ENCODE measurements around the gene RNF208. TPM values are rescaled to one million over a fixed set of nuclear protein-coding genes. Genes with fewer than 3 reads are reported as not detected.
"Not testable (repeated sequence)": the region's sequence is repeated elsewhere in the genome, so short reads cannot be mapped to it uniquely, and the experiment has no call there.

The RNF208 gene
- total RNA-seq, 2 donors from 2014 or later, result 15.6 to 18.1 TPM

DNA sequence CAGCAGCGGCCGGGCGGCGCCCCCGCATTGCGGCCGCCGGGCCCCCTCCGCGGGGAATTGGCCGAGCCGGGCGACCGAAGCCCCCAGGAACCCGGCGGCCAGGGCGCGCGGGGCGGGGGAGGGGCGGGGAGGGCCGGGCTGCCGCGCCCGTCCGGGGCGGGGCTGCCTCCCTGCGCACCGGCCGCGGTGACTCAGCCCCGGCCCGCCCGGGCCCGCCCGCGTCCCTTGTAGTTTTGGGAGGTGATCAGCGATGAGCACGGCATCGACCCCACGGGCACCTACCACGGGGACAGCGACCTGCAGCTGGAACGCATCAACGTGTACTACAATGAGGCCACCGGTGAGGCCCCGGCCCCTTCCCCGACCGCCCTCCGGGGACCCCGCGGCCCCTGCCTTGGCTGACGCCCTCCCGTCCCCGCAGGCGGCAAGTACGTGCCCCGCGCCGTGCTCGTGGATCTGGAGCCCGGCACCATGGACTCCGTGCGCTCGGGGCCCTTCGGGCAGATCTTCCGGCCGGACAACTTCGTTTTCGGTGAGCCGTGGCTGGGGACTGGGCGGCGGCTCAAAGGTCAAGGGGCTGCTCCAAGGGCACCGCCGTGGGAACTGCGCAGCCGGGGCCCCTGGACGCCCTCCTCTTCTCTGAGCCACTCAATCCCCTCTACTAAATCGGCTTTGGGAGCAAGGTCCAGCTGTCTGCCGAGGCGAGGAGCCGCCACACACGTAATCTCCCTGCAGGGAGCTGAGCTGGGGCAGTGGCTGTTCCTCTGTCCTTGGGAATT lies 19.6 kb upstream of the RNF208 start:
- intact Hi-C loops (cut with DNase I), result no loop called here
- peak; percentile 80 for DNase-seq
- ATAC-seq, result peak; percentile 9 to 25

DNA sequence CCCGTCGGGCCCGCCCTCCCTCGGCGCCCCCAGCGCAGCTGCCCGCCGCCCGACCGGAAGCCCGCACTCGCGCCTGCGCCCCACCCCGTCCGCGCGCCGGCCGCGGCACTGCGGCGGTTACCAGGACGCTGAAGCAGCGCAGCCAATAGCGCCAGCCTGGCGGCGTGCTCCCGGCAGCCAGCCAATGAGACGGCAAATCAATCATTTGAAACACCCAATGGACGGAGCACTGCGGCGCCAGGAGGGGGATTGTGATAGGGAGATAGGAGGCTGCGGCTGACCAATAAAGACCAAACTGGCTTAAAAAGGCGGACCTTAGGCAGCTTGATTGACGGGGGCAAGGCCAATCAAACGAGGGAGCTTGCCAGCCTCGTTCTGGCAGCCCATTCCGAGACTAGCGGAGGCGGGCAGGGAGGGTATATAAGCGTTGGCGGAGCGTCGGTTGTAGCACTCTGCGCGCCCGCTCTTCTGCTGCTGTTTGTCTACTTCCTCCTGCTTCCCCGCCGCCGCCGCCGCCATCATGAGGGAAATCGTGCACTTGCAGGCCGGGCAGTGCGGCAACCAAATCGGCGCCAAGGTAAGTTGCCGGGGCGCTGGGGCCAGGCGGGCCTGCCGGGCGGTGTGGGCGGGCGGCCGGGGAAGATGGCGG lies 18.9 kb upstream of the RNF208 start, which contains the start of gene TUBB4B:
Gene TUBB4B, plus strand, starts transcription at position 447 of the 649 bp plus-strand sequence. Its CDS starts 74 bp downstream, at position 521.
- ATAC-seq, result peak; percentile 88 to 89
- DNase-seq, result peak; percentile 99
- intact Hi-C loops (cut with DNase I), result no loop called here

DNA sequence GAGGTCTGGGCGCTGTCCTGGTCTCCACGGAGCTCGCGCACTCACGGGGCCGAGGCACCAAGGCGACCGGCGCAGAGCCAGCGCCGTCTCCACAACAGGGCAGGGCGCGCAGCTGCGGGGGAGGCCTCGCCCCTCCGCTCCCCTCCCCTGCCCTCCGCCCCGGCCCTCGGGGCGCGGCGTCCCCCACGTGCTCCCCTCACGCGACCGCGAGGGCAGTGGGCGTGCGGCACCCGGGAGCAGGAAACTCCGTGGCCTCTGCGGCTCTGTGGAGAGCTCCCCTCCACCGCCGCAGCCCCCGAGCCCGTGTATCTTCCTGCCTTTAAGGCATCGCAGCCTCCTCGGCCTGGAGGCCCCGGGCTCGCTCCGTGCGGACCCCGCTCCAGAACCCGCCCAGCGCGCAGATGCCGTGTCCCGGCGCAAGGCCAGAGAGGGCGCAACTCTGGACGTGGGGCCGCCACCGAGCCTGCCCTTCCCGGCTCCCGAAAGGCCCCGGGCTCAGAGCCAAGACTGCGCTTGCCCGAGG lies 18.3 kb upstream of the RNF208 start:
- peak; percentile 55 to 59 for ATAC-seq
- intact Hi-C loops (cut with DNase I), result no loop called here
- DNase-seq, result peak; percentile 85

DNA sequence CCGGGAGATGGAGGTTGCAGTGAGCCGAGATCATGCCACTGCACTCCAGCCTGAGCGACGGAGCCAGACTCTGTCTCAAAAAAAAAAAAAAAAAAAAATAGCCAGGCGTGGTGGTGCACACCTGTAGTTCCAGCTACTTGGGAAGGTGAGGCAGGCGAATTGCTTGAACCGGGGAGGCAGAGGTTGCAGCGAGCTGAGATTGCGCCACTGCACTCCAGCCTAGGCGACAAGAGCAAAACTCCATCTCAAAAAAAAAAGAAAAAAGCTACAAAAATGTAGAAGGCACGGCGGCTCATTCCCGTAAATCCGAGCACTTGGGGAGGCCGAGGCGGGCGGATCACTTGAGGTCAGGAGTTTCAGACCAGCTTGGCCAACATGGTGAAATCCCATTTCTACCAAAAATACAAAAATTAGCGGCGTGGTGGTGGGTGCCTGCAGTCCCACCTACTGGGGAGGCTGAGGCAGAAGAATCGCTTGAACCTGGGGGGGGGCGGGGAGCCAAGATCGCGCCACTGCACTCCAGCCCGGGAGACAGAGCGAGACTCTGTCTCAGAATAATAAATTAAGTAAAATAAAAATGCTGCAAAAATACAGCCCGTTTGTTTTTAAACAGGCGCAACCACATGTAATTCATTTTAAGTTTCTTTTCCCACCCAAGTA lies 17.6 kb upstream of the RNF208 start:
- ATAC-seq; intact Hi-C loops (cut with DNase I); DNase-seq: not testable (repeated sequence)

DNA sequence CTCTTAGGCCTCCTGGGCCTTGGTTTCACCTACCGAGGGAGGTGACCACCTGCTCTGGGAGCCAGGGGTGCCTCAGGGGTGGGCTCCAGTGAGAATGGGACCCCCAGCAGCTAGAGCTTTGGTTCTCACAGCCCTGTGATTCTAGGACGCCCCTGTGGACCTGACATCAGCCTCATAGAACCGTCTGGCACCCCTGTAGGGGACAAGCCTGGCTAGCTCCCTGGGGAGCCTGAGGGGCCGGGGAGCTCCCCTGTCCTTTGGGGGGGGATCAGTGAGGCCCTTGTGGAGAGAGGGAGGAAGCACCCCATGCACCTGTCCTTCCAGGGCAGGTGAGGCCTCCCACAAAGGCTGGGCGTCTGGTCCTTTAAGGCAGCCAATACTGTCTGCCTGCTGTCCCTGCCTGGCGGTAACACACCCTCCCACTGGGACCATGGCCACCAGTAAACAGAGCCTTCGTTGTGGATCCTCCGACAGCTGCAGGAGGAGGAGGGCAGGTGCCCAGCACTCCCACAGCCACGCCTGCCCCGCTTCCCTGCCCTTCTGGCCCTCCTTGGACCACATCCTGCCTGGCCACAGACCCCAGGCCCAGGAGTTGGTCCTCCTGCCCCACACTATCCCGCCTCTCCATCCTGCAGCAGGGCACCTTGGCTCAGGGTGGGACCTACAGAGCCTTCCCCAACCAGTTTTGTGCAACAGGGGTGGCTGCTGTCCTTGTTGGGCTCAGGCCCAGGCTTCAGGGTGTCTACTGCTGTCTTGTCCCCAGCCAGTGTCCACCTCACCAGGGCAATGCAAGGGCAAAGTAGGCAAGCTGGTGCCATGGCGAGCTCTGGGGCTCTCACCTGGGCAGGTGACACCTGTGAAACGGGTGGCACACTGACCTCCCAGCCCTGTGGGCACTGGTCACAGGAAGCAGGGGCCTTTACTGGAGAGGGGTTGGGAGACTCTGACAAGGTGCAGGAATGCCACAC lies 16.0 kb upstream of the RNF208 start:
- ATAC-seq (no peak), DNase-seq (no peak)
- intact Hi-C loops (cut with DNase I), result no loop called here

DNA sequence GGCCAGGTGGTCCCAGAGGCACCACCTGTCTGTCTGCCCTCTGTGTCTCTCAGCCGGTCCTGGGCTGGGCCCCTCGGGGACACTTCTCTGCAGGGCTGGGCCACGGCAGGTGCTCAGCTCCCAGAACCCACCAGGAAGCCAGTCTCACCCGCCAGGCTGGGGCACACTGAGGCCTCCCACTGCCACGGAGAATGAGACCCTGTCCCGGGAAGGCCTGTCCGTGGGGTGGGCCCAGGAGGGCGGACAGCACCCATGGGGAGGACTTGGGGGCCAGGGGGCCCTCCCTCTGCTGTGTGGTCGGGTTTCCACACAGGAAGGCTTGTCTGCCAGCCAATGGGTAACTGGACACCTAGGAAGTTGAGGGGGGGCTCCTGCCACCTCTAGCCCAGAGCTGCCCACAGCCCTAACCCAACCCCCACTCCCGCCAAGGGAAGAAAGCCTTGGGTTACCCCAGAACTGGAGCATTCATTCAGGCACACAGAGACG lies 14.9 kb upstream of the RNF208 start:
- DNase-seq, result no peak
- no peak for ATAC-seq
- intact Hi-C loops (cut with DNase I), result no loop called here

DNA sequence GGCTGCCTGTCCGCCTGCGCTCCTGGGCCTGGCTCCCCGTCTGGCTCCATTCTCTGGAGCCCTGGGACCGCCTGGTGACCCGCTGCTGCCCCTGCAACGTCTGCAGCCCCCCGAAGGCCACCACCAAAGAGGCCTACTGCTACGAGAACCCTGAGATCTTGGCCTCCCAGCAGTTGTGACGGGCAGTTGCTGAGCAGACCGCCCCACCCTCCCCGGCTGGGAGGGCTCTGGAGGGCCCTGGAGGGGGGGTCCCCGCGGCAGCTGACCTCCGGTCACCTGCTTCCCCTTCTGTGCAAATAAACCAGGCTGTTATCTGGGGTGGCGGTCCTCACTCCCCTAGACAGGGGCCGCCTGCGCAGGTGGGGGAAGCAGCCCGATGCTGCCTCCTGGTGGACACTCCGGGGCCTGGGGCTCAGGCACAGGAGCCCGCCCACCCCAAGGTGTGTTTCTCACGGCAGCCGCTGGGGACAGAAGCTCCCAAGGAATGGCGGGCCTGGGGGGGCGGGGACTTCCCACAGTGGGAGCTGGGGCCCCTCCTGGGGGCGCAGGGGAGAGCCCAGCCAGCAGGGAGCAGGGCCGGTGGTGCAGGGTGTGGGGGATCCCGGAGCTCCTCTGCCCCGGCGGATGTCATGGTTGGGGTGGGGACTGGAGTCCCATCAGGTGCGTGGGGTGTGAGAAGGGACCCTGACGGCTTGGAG lies 14.3 kb upstream of the RNF208 start:
- intact Hi-C loops (cut with DNase I), result no loop called here
- peak; percentile 28 to 36 for ATAC-seq

DNA sequence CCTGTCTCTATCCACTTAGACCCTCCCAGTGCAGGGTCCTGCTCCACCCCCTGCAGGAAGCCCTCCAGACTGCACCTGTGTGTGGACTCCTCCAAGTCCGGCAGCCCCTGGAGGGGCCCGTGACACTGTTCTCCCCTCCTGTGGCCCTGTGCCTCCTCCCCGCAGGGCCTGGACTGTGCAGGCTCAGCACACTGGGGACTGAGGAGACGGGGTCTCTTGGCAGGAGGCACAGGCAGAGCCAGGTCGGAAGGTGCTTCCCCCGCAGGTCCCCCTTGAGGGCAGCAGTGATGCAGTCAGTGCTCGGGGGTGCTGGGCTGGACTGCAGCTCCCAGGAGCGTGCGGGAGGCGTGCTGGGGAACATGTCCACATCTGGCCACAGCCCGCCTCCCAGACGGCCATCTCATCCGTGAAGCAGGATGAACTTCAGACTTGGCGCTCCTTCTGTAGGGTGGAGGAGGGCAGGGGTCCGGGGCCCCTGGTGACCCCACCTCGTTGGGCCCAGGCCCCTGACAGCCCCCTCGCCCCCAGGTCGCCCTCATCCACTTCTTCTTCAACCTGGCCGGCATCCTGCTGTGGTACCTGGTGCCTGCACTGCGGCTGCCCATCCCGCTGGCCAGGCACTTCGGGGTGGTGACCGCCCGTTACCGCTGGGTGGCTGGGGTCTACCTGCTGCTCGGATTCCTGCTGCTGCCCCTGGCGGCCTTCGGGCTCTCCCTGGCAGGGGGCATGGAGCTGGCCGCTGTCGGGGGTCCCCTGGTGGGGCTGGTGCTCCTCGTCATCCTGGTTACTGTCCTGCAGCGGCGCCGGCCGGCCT lies 13.6 kb upstream of the RNF208 start:
- intact Hi-C loops (cut with DNase I), result no loop called here
- no peak for DNase-seq
- ATAC-seq, result no peak

More for the DNA sequence above, 14.3 kb upstream of the RNF208 start:
- DNase-seq, result peak; percentile 91

DNA sequence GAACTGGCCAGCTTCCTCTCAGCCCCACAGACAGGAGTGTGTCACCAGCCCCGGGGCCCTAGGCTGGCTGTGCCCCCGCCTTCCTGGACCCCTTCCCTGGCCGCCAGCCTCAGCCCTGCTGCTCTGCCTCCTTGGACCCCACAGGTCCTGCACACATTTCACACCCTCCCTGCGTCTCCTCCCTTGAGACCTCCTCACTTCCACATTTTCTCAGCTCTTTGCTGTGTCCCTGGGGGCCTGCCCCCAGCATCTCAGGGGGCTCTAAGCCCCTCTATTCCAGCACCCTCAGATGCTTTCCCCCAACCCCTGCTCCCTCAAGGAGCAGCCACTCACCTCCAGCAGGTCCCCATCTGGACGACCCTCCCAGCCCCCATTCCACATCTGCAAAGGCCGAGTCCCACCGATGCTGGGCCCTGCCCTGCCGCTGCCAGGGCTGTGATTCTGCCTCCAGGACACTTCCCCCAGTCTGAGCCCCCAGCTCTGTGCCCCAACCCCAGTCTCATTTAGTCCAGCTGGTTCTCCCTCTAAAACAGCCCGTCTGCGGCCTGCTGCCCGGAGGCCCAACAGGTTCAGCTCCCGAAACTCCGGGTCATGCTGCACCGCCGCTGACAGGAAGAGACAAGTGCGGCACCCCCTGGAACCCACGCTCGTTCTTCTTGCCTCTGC lies 12.9 kb upstream of the RNF208 start:
- intact Hi-C loops (cut with DNase I), result loop anchor here in 1 of 2 donors (5.0 kb wide), 1 partner anchor 113 kb away; no protein-coding TSS in a partner anchor
- ATAC-seq, result no peak
- DNase-seq, result no peak

DNA sequence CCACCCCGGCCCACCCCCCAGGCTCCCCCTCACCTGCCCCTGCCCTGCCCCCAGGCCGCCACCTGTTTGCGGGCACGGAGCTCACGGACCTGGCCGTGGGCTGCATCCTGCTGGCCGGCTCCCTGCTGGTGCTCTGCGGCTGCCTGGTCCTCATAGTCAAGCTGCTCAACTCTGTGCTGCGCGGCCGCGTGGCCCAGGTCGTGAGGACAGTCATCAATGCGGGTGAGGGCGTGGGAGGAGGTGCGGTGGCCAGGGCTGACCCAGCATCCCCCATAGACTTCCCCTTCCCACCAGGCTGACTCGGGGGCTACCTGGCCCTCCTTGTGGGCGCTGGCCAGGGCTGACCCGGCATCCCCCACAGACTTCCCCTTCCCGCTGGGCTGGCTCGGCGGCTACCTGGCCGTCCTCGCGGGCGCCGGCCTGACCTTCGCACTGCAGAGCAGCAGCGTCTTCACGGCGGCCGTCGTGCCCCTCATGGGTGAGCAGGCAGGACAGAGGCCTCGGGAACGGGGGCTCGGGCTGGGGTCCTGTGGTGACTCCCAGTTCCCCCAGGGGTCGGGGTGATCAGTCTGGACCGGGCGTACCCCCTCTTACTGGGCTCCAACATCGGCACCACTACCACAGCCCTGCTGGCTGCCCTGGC lies 12.1 kb upstream of the RNF208 start:
- DNase-seq, result no peak
- ATAC-seq, result no peak
- intact Hi-C loops (cut with DNase I), result loop anchor here in 1 of 2 donors (5.0 kb wide), 1 partner anchor 112 kb away; no protein-coding TSS in a partner anchor

DNA sequence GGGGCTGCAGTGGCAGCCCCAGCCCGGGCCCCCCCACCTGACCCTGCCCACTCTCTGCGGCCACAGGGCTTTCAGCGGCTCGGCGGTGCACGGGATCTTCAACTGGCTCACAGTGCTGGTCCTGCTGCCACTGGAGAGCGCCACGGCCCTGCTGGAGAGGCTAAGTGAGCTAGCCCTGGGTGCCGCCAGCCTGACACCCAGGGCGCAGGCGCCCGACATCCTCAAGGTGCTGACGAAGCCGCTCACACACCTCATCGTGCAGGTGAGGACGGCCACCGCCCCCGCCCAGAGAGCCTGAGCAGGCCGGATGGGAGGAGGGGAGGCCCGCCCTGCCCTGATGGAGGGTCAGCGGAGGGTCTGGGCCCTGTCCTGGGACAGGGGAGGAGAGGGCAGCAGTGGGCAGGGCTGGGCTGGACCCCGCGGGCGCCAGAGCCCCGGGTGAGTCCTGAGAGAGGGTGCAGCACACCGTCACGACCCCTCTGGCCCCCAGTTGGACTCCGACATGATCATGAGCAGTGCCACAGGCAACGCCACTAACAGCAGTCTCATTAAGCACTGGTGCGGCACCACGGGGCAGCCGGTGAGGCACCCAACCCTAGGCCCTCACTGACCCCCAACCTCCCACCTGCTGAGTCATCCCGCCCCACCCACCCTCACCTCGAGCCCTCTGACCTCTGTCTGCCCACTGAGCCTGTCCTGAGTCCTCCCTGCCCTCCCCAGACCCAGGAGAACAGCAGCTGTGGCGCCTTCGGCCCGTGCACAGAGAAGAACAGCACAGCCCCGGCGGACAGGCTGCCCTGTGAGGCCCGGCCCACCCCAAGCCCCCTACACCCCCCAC lies 11.3 kb upstream of the RNF208 start:
- intact Hi-C loops (cut with DNase I), result loop anchor here in 1 of 2 donors (5.0 kb wide), 1 partner anchor 111 kb away; no protein-coding TSS in a partner anchor
- DNase-seq, result no peak
- ATAC-seq, result no peak

DNA sequence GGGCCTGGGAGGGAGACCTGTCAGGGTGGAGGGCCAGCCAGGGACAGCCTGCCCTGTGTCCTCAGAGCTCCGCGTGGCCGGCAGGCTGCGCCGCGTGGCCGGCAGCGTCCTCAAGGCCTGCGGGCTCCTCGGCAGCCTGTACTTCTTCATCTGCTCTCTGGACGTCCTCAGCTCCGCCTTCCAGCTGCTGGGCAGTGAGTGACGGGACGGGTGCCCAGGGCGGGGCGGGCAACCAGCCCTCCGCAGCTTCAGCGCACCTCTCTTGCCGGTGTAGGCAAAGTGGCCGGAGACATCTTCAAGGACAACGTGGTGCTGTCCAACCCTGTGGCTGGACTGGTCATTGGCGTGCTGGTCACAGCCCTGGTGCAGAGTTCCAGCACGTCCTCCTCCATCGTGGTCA lies 10.5 kb upstream of the RNF208 start:
- no peak for DNase-seq
- no peak for ATAC-seq
- intact Hi-C loops (cut with DNase I), result loop anchor here in 1 of 2 donors (5.0 kb wide), 1 partner anchor 110 kb away; no protein-coding TSS in a partner anchor

DNA sequence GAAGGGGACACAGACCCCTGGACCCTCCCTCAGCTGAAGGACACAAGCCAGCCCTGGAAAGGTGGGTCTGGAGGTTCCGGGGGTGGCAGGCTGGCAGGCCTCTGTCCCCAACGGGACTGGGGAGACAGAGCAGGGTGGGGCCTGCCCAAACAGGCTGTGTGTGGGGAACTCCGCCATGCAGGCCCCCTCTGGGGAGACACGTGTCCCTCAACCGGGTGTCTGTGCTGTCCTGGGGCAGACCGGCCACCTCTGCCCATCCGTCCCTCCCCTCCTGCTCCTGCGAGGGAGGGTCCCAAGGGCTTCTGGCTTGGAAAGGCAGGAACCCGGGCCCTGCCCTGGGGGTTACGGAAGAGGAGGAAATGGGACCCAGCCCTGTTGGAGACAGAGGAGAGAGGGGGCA lies 10.1 kb upstream of the RNF208 start:
- ATAC-seq (no peak), DNase-seq (no peak)
- intact Hi-C loops (cut with DNase I), result loop anchor here in 1 of 2 donors (5.0 kb wide), 1 partner anchor 110 kb away; no protein-coding TSS in a partner anchor

DNA sequence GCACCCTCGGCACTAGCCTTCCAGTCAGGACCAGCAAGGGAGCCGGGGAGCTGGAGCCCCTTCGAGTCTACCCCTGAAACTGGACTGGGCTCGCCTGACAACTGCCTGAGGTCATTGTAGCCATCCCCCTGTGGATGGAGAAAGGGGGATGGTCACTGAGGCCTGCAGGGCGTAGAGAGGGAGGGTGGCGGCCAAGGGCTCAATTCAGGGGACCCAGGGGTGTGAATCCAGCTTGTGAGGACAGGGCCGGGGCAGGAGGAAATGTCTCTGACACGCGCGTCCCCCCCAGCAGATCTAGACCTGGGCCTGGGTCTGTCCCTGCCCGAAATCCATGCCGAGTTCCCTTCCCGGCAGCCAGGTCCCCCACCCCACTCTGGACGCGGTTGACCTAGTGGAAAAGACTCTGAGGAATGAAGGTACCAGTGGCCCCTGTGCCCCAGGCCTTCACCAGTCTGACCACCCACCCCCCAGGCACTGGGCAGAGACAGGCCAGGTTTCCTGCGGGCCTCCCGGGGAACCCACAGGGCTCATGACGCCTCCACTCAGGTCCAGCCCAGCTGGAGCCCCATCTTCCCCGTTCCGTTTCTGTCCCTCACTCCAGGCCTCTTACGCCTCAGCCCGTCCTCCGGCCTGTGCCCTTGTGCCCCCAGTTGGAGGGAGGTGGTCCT lies 9.5 kb upstream of the RNF208 start:
- DNase-seq (no peak), ATAC-seq (no peak)
- intact Hi-C loops (cut with DNase I), result loop anchor here in 1 of 2 donors (5.0 kb wide), 1 partner anchor 109 kb away; no protein-coding TSS in a partner anchor
